K562 (cell line): ENCODE measurements around the gene KCNS1. TPM values are rescaled to one million over a fixed set of nuclear protein-coding genes. Genes with fewer than 3 reads are reported as not detected.

Source experiments
- ATAC-seq: fragments of 200-7000 bp; cut with Tn5 transposase; 3 replicates; pipeline ENCODE4 v1.9.1; 2020; ENCODE audit warnings: moderate library complexity
- BruUV-seq: library from RNA; stranded (reverse); fragments of 400-500 nt; replicated peaks from 2 replicates; lab custom pipeline; 2021; lab: Mats Ljungman, UMichigan
- CTCF ChIA-PET: fragments of 300-600 bp; formaldehyde crosslinking; extraction: SDS; loops from one replicate; lab custom pipeline; 2021; ENCODE audit warnings: low intra/inter-chr PET ratio; lab: Yijun Ruan, JAX
- POLR2A ChIA-PET: fragments of 300-600, 350-650 bp; sonication (Branson Sonifier 250); formaldehyde crosslinking; extraction: SDS; loops from one replicate; lab custom pipeline; 2021; ENCODE audit warnings: antibody characterized with exemption, inconsistent platforms; lab: Yijun Ruan, JAX
- DNase-seq, 4 experiments: peaks; one replicate each; pipeline versions ENCODE4 v3.0.0 to v3.0.0-alpha.2; 2011 to 2018; ENCODE audit warnings: low spot score in 3 of 4, mixed read lengths in 3 of 4; ENCODE audit errors: extremely low read depth in 1 of 4
- FAIRE-seq: peaks from 2 replicates; lab custom pipeline; 2011; peaks lifted over from hg19 to GRCh38; lab: Jason Lieb, UNC
- H2AFZ ChIP-seq: 2 replicates; pipeline ENCODE4 v1.6.0; 2011; ENCODE audit warnings: low read depth, low read length, control low read depth, inconsistent platforms
- H3K27ac ChIP-seq: fragments of 200-600 bp; 3 replicates; pipeline ENCODE4 v1.8.0; 2011; ENCODE audit warnings: low read depth, mild to moderate bottlenecking, control low read depth, inconsistent platforms, low read length, moderate library complexity, mixed read lengths; ENCODE audit errors: extremely low read depth
- H3K27me3 ChIP-seq, 2 experiments: fragments of 300-600 bp in 1 of 2; 2 replicates in 1 of 2; 3 replicates in 1 of 2; pipeline versions ENCODE4 v1.6.0 to v1.8.0; 2011; ENCODE audit warnings: inconsistent platforms in 2 of 2, low read length in 2 of 2, mild to moderate bottlenecking in 1 of 2, mixed read lengths in 1 of 2, moderate library complexity in 1 of 2; ENCODE audit not compliant: control insufficient read depth in 2 of 2, insufficient read depth in 2 of 2
- H3K36me3 ChIP-seq: fragments of 300-600 bp; 3 replicates; pipeline ENCODE4 v1.8.0; 2011; ENCODE audit warnings: mild to moderate bottlenecking, low read length, inconsistent platforms; ENCODE audit not compliant: control insufficient read depth, insufficient read depth
- H3K4me1 ChIP-seq, 2 experiments: fragments of 200-600 bp in 1 of 2; replicated peaks in 1 of 2; 2 replicates in 1 of 2; 3 replicates in 1 of 2; pipeline versions ENCODE4 v1.5.1 to v1.8.0; 2011; ENCODE audit warnings: inconsistent platforms in 2 of 2, low read length in 2 of 2, mild to moderate bottlenecking in 1 of 2, mixed read lengths in 1 of 2, moderate library complexity in 1 of 2; ENCODE audit not compliant: control insufficient read depth in 2 of 2, insufficient read depth in 2 of 2
- H3K4me2 ChIP-seq: 2 replicates; pipeline ENCODE4 v1.6.1; 2011; ENCODE audit warnings: low read length, control low read depth, inconsistent platforms, mixed read lengths; ENCODE audit not compliant: insufficient read depth
- H3K4me3 ChIP-seq: fragments of 200-600 bp; sonication (generic), shearing (Covaris generic); 2 replicates; pipeline ENCODE4 v1.5.1; 2016; ENCODE audit warnings: control low read depth, inconsistent platforms
- H3K79me2 ChIP-seq: fragments of 200-600 bp; 3 replicates; pipeline ENCODE4 v1.8.0; 2011; ENCODE audit warnings: low read length, inconsistent platforms; ENCODE audit not compliant: control insufficient read depth, insufficient read depth
- H3K9ac ChIP-seq, 2 experiments: 2 replicates each; pipeline versions ENCODE4 v1.6.0 to v1.6.1; 2011; ENCODE audit warnings: low read depth in 2 of 2, low read length in 2 of 2, control low read depth in 1 of 2, inconsistent platforms in 1 of 2, mild to moderate bottlenecking in 1 of 2, mixed read lengths in 1 of 2; ENCODE audit not compliant: insufficient read depth in 1 of 2
- H3K9me1 ChIP-seq: one replicate; pipeline ENCODE4 v1.6.0; 2011; ENCODE audit warnings: inconsistent platforms, mild to moderate bottlenecking, low read length, moderate library complexity; ENCODE audit not compliant: control insufficient read depth, insufficient read depth
- H3K9me3 ChIP-seq: replicated peaks from 2 replicates; pipeline ENCODE4 v1.5.1; 2011; ENCODE audit warnings: low read depth, low read length, inconsistent platforms; ENCODE audit not compliant: control insufficient read depth, insufficient read depth
- H4K20me1 ChIP-seq: replicated peaks from 2 replicates; pipeline ENCODE4 v1.6.1; 2011; ENCODE audit warnings: low read length, inconsistent platforms, mixed read lengths; ENCODE audit not compliant: control insufficient read depth, insufficient read depth
- C11orf30 ChIP-seq: fragments of 450-650 bp; IDR thresholded peaks from 2 replicates; pipeline ENCODE4 v1.6.1; 2016; ENCODE audit warnings: low read depth, mild to moderate bottlenecking
- CHD2 ChIP-seq: IDR thresholded peaks from 2 replicates; pipeline ENCODE4 v1.6.1; 2011; ENCODE audit warnings: low read depth, low read length
- POLR3G ChIP-seq: IDR thresholded peaks from 2 replicates; pipeline ENCODE4 v1.6.1; 2011; ENCODE audit not compliant: insufficient read length, insufficient replicate concordance; ENCODE audit errors: extremely low read depth
- RAD21 ChIP-seq, 2 experiments: fragments of 250-450 bp in 1 of 2; fragments of 450-650 bp in 1 of 2; sonication (Bioruptor Pico) in 1 of 2; formaldehyde crosslinking in 1 of 2; IDR thresholded peaks in 1 of 2; conservative IDR thresholded peaks in 1 of 2; 2 replicates each; pipeline versions ENCODE4 v1.4.0 to v1.8.0; 2020 to 2022; ENCODE audit warnings: mild to moderate bottlenecking in 2 of 2, moderate library complexity in 1 of 2
- RBBP5 ChIP-seq: fragments of 200-600 bp; sonication (generic); IDR thresholded peaks from 2 replicates; pipeline ENCODE4 v1.6.1; 2012; ENCODE audit warnings: borderline replicate concordance, mild to moderate bottlenecking, low read length, control low read depth, inconsistent platforms; ENCODE audit not compliant: insufficient read depth, poor library complexity, severe bottlenecking
- ZEB2 ChIP-seq: fragments of 450-650 bp; IDR thresholded peaks from 2 replicates; pipeline ENCODE4 v1.6.1; 2016
- ZNF217 ChIP-seq: sonication (generic); formaldehyde crosslinking; IDR thresholded peaks from 2 replicates; pipeline ENCODE4 v1.8.0; 2022; ENCODE audit warnings: mild to moderate bottlenecking, missing genetic modification reagents
- ZNF316 ChIP-seq: fragments of 450-650 bp; IDR thresholded peaks from 2 replicates; pipeline ENCODE4 v1.6.1; 2016
- WGBS: fragments of 100-300 bp; shearing (Covaris generic); methylation state at CpG from one replicate; pipeline ENCODE4 v1.1.6; 2016; ENCODE audit warnings: low coverage, mixed read lengths; ENCODE audit not compliant: insufficient coverage; ENCODE audit errors: missing lambda C conversion rate; 5-methylcytosine and 5-hydroxymethylcytosine counted together
- in situ Hi-C: fragments of 300-500 bp; cut with MboI; formaldehyde crosslinking; loops from 4 replicates; pipeline ENCODE4 v1.15.0; 2018; ENCODE audit warnings: inconsistent platforms, mixed read lengths
- intact Hi-C: fragments of 100-400 bp; cut with micrococcal nuclease; formaldehyde crosslinking; loops from 2 replicates; pipeline ENCODE4 v1.14.2; 2022
- polyA plus RNA-seq, 8 experiments: library from polyadenylated mRNA; depleted of rRNA in 4 of 8; stranded (reverse) in 5 of 8; unstranded in 3 of 8; fragments of >200 nt; fragmentation: Nextera tagmentation in 2 of 8; fragmentation: Illumina TruSeq in 1 of 8; extraction: Ambion mirVana in 2 of 8; extraction: Trizol in 1 of 8; gene quantifications; 2 replicates each; pipeline versions ENCODE4 v1.2.1 to v1.2.3, GENCODE V29; 2011 to 2014; ENCODE audit warnings: inconsistent platforms in 1 of 8, missing spikeins in 1 of 8
- total RNA-seq, 7 experiments: library from RNA; depleted of rRNA in 6 of 7; stranded (reverse); fragments of >200 nt in 6 of 7; fragmentation: Illumina TruSeq in 2 of 7; extraction: Trizol in 2 of 7; gene quantifications; 2 replicates each; pipeline versions ENCODE4 v1.2.1 to v1.2.3, GENCODE V29; 2011 to 2021; ENCODE audit warnings: low replicate concordance in 1 of 7

The KCNS1 gene
- total and polyA plus RNA-seq, 9 of the 15 experiments (the other 6 are each of a cell fraction or from before 2014, with no cell fraction given), result not detected

GRCh38 chr20:45136911-45137310 lies 36.0 kb upstream of the KCNS1 start:
- CTCF ChIA-PET, result no interaction called here
- 0% methylated on average over 2 of the region's 2 CpGs for WGBS
- intact Hi-C loops, result no loop called here

GRCh38 chr20:45128099-45128498 lies 27.2 kb upstream of the KCNS1 start:
- ATAC-seq, result no peak
- TF ChIP-seq ZNF316, result peak; percentile 35; the same call in 1 of the 2 replicates
- TF ChIP-seq ZEB2, result no peak
- TF ChIP-seq C11orf30, result peak; percentile 19; the same call in 1 of the 2 replicates
- no peak for TF ChIP-seq POLR3G
- no peak for TF ChIP-seq RAD21 (CRISPR knock-in tag; conservative IDR thresholded peaks at IDR 0.05 in 1 of 2, IDR thresholded peaks at IDR 0.05 in 1 of 2)
- TF ChIP-seq CHD2, result no peak
- no peak for TF ChIP-seq ZNF217 (CRISPR knock-in tag)
- Histone ChIP-seq H3K4me3 (no peak overlapping the region), H3K9me1 (no peaks in the 10 kb centered on the region), H2AFZ (no peak overlapping the region), H3K27ac (no peak overlapping the region), H3K9ac (no peak overlapping the region), H3K36me3 (no peaks in the 10 kb centered on the region), H3K79me2 (no peaks in the 10 kb centered on the region), H3K4me1 (no peaks in the 10 kb centered on the region), H3K27me3 (peaks cover 4 to 10% of the 10 kb centered on the region in 2 experiments; a peak in 3 of 5 replicates), H3K4me2 (no peak overlapping the region), H3K9me3 (no peaks in the 10 kb centered on the region), H4K20me1 (no peaks in the 10 kb centered on the region)
- intact Hi-C loops, result no loop called here
- in situ Hi-C loops, result no loop called here
- no peak for DNase-seq
- BruUV-seq, result no TSS peak
- ChIA-PET CTCF (no interaction called here), POLR2A (no interaction called here)
- WGBS, result 0% methylated on average over 2 of the region's 2 CpGs
- FAIRE-seq, result no peak

More at GRCh38 chr20:45136911-45137310, 36.0 kb upstream of the KCNS1 start:
- Histone ChIP-seq H3K9me3 (no peaks in the 10 kb centered on the region), H4K20me1 (no peaks in the 10 kb centered on the region), H3K27me3 (peaks cover 0 to 15% of the 10 kb centered on the region in 2 experiments; a peak in 2 of 5 replicates), H3K4me1 (no peaks in the 10 kb centered on the region), H3K4me3 (no peak overlapping the region), H3K4me2 (no peak overlapping the region), H2AFZ (no peak overlapping the region), H3K9ac (no peak overlapping the region), H3K9me1 (no peaks in the 10 kb centered on the region), H3K79me2 (no peaks in the 10 kb centered on the region), H3K27ac (no peak overlapping the region), H3K36me3 (no peaks in the 10 kb centered on the region)
- no TSS peak for BruUV-seq
- ATAC-seq (no peak), DNase-seq (no peak), FAIRE-seq (no peak)
- in situ Hi-C loops, result no loop called here
- no peak for TF ChIP-seq RBBP5
- POLR2A ChIA-PET, result no interaction called here
